GM19395 (cell line): Measurements from ENCODE around the gene MLLT10.
"Not testable (repeated sequence)": the region's sequence is repeated elsewhere in the genome, so short reads cannot be mapped to it uniquely, and the experiment has no call there.

Source experiments
- ATAC-seq: cut with Tn5 transposase; IDR thresholded peaks from one replicate; pipeline ENCODE4 v1.9.1; 2021; ENCODE audit warnings: mild to moderate bottlenecking, moderate library complexity; ENCODE audit not compliant: unreplicated experiment

Gene MLLT10

DNA sequence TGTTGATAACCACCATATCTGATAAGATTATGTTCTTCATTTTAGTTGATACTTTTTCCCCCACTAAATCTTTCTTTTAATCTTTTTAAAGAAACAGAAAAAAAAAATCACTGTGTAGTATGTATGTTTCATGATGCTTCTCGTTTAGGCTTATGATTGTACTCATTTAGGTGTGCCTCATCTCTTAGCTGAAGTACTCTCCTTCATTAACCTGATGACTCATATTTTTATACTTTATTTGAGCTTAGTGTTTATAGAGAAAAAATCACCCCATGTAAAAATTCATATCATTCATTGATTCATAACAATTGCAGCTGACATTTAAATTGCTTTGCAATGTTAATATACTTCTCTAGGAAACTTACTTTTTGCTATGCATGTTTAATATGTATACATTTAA lies 158.9 kb downstream of the MLLT10 start:
- ATAC-seq = no peak

DNA sequence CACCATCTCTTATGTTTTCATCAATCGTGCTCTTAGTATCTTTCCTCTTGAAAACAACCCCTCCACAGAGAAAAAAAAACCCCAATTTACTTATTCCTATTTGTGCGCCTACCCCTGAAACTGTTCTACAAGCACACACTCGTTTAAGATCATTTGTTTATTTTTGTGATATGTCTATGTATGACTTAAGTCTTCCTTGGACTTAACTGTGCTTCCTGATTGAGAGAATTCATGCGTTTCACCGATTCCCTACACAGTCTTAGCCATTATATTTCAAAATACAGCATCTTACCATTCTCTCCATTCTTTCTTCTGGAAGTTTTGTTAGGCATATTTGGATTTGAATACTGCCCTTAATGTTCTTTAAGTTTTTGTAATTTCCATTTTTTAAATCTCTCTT lies 159.4 kb downstream of the MLLT10 start:
- no peak for ATAC-seq

DNA sequence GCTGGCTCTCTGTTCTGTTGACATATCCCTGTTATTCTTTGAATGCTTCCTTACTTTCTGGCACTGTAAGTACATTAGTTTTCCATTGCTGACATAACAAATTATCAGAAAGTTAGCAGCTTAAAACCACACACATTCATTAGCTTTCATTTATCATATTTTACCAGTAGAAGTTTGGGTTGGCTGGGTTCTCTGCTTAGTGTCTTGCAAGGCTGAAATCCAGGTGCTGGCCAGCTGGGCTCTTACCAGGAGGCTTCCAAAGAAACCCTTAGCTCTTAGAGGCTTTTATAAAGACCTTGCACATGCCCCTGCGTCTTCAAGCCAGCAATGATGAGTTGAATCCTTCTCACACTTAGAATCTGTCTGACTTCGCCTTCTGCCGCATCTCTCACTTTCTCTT lies 160.6 kb downstream of the MLLT10 start:
- ATAC-seq = no peak

DNA sequence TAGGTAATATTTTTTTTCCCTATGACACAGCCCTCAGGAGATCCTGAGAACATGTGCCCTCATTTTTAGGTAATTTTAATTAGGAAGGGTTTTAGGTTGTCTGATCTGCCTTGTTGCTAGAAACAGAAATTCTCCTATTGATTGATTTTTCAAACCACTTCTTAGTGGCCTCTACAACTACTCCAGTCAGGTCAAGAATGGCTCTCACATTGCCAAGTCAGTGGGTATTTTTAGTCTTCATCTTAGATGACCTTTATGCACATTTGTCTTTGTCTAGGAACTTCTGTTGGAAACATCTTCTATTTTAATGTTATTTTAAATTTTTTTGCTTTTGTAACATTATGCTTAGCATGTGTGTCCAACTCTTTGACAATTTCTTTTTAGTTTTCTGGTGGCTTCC lies 162.3 kb downstream of the MLLT10 start:
- no peak for ATAC-seq

DNA sequence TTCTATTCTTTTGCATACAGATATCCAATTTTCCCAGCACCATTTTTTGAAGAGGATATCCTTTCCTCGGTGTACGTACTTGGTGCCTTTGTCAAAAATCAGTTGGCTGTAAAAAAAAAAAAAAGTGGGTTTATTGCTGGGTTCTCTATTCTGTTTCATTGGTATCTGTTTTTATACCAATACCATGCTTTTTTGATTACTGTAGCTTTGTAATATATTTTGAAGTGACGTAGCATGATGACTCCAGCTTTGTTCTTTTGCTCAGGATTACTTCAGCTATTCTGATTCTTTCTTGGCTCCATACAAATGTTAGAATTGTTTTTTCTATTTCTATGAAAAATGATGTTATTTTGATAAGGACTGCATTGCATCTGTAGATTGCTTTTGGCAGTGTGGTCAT lies 165.5 kb downstream of the MLLT10 start:
- ATAC-seq = no peak

DNA sequence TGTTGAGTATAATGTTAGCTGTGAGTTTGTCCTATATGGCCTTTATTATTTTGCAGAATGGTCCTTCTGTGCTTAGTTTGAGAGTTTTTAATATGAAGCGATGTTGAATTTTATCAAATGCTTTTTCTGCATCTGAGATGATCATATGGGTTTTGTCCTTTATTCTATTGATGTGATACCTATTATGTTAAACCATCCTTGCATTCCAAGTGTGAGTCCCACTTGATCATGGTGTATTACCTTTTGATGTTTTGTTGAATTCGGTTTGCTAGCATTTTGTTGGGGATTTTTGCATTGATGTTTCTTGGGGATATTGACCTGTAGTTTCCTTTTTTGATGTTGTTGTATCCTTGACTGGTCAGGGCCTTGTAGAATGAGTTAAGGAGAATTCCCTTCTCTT lies 166.4 kb downstream of the MLLT10 start:
- ATAC-seq = no peak

DNA sequence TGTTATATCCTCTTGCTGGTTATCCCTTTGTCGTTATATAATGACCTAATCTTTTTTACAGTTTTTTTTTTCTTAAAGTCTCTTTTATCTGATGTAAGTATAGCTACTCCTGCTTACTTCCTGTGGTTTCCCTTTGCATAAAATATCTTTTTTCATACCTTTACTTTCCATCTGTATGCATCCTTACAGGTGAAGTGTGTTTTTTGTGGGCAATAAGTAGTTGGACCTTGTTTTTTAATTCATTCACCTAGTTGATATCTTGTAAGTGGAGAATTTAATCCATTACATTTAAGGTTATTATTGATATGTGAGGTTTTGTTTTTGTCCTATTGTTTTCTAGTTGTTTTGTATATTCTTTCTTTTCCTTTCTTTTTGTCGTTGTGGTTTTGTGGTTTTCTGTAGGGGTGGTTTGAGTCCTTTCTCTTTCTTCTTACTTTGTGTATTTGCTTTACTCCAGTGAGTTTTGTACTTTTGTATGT lies 168.6 kb downstream of the MLLT10 start:
- ATAC-seq = peak; percentile 88

DNA sequence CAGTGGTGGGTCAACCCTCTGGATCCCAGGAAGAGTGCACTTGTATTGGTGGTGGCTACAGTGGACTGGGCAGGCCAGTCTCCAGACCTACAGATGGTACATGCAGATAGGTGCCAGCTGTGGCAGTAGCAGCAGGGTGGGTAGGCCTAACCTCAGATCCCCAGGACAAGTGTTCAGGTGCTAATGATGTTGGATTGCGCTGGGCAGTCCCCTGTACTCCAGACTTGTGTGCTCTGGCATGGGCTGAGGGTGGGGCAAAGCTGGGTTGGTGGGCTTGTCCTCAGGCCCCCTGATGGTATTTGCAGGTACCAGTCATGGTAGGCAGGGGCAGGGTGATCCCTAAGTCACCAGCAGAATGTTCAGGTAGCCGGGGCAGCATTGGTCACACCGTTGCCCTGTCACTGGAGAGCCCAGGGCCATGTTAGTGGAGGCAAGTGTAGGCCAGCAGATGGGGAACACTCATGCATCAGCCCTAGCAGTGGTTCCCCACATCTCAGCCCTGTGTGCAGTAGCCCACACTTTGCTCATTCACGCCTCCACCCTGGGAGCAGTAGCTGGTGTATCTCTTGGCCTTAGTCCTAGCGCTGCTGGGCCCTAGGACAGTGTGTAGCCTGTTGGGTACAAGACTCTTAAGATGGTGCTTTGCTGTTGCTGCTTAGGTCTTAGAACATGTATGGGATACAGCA lies 171.3 kb downstream of the MLLT10 start:
- no peak for ATAC-seq

DNA sequence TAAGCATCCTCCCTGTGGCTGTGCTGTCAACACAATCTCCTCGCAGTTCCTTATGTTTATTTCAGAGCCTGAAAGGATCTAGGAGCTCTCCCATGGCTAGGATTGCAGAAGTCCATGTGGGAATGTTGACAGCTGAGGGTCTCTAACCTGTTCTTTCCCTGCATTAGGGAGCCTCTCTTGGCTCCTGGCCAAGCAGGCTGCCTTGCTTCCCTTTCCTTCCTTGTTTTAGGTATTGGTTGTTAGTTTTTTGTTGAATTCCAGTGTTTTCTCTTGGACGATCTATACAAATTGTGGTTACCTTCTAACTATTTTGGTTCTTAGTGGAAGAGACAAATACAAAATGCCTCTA lies 171.8 kb downstream of the MLLT10 start:
- ATAC-seq = no peak

DNA sequence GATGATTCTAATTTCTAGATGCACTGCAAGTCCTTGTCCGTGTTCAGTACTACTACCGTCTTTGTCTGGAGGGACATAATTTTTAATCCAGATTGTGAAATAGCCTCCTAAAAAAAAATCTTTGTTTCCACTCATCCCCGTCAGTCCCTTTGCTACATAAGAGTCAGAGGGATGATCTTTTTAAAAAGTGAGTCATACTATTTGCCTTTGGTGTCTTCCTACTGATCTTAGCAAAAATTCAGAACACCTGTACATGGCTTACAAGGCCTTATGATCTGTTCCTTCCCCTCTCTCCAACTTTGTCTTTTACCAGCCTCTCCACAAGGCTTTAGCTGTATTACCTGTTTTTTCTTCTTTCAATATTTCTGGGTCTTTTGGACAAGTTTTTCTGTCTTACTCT lies 173.5 kb downstream of the MLLT10 start:
- ATAC-seq = no peak

DNA sequence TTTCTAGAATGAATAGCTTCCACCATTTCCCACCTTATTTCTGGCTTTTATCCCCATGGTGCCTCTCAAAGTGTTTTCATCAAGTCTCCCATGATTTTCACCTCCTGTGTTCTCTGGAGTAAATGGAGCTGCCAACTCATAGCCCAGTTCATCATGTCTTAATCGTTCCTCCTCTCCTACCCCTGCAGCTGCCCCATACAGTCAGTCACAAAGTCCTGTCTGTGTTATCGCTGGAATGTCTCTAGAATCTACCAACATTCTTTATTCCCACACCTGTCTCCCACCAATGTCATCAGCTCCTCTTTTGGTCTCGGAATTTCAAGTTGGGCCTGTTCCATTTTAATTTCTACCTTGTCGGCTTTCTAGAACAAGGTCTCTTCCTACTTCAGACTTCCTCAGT lies 178.9 kb downstream of the MLLT10 start:
- no peak for ATAC-seq

DNA sequence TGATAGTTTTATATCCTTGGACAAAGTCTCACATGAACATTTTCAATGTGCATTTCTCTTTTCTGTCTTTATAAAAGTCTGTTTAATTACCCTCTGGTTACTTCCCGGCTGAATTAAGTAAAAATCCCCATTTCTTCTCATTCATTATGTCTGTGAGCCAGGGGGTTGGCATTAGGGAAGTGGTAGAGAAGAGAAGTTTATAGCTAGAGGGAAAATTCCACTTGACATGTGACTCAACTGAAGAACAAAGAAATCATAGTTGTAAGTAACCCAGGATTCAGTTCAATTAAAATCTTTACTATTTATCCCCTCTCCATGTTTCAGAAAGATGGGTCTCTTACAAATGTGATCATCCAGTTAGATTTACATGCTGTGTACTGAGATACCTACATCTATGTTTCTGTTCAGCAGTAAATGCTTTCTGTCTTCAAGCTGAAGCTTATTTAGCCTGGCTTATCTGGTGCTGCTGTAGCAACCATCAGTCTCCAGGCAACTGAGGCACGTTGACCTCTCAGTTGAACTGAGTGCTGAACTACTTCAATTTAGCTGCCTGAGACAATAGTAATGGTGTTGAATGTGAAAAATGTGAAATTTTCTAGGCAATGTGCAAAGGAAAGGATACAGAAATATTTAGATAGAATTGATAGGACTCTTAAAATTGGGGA lies 181.6 kb downstream of the MLLT10 start:
- ATAC-seq = no peak

DNA sequence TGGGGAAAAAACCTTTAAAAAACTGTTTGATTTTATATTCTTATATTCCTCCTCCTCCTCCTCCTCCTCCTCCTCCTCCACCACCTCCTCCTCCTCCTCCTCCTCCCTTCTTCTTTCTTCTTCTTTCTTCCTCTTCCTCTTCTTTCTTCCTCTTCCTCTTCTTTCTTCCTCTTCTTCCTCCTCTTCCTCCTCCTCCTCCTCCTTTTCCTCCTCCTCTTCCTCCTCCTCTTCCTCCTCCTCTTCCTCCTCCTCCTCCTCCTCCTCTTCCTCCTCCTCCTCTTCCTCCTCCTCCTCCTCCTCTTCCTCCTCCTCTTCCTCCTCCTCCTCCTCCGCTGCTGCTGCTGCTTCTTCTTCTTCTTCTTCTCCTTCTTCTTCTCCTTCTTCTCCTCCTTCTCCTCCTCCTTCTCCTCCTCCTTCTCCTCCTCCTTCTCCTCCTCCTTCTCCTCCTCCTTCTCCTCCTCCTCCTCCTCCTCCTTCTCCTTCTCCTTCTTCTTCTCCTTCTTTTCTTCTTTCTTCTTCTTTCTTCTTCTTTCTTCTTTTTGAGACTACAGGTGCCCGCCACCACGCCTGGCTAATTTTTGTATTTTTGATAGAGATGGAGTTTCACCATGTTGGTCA lies 183.5 kb downstream of the MLLT10 start:
- ATAC-seq = not testable (repeated sequence)

DNA sequence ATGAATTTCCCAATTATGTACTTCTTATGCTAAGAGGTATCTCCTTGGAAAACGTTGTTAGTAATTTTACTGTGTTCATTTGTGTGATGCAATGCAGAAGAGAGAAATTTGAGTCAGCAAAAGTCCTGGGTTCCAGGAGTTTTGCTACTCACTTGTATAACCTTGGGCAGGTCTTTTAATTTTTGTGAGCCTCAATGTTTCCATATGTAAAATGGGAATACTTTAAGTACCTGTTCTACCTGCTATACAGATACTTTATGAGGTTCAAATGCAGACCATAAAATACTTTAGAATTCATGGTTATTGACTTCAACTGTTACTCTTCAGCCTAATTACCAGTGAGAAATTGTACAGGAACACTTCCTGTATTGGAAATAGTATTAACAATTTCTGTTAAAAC lies 185.5 kb downstream of the MLLT10 start:
- no peak for ATAC-seq

DNA sequence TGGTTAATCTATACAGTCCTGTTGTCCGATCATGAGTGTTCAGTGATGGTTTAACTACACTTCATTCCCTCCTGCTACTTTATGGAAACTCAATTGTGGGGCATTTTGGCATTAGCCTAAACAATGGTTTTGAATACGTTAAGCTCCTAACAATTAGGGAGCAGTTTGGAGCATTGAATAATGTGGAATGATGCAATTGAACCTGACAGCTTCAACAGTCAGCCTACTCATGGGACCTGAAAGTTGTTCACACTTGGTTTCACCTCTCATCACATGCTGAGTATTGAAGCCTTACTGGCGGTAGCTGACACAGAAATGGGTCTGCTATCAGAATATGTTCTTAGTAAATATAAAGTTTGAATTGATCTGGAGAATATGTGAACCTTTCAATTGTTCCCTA lies 186.1 kb downstream of the MLLT10 start:
- no peak for ATAC-seq

DNA sequence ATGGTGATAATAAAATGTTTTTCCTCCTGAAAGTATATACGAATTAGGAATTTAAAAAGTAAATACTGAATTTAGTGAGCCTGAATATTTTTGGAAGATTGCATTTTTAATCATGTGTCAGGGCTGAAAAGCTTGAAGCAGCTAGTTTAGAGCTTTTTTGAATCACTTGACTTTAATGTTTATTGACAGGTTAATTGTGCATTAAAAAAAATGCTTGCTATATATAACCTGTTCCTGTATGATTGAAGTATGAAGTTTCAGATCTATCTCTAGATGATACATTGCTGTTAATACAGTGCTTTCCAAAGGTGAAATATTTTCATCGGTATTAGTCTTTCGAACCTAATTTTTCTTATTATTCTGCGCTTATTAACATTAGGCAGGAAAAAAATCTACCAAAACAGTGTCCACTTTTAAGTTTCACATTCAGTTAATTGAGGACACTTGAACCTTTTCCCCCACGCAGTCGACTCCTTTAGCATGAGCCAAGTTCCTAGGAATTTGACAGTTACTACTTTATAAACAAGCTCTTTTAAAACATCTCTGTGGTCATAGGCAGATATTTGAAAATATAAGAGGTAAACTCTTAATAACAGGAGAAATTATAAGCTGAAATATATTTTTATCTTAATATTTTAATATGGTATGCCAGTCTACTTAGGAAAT lies 187.1 kb downstream of the MLLT10 start:
- ATAC-seq = no peak

DNA sequence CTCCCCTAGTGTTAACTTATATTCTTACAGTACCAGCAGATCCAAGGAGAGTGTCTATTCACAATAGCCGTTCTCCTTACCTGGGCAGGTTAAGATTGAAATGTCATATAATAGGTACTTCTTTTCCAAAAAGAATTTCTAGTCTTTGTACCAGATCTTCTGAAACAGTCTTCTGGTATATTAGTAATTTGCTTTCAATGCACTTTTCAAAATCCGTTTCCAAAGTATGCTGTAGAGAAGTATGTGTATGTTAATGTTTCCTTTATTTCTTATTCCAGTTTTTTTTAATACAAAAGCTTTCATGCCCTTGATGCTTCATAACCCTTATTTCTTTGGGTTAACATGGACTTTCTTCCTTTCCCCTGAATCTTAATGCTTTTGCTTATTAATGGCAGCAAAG lies 188.2 kb downstream of the MLLT10 start:
- ATAC-seq = no peak

DNA sequence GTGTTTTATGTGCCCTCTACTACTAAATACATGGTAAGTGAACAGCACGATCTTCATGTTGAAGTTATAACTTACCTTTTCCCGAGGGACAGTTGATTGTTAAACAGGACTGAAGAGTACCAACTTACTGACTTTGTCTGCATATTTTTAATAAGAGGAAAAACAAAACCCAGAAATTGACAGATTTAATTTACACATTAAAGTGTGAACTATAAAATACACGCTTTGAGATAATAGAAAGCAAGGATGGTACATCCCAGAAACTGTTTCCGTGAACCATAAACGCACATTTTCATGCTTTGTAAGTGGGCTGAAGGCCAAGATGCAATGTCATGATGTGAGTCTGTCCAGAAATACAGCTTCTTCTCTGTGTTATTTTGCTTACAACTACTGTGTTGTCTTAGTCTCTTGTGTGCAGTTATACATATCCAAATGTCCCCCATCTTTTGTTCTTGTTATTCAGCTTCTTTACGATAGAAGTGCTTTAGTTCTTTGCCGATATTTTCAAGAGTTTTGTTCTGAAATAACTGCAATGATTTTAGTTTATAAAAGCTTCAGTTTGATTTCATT lies 190.1 kb downstream of the MLLT10 start:
- ATAC-seq = no peak

DNA sequence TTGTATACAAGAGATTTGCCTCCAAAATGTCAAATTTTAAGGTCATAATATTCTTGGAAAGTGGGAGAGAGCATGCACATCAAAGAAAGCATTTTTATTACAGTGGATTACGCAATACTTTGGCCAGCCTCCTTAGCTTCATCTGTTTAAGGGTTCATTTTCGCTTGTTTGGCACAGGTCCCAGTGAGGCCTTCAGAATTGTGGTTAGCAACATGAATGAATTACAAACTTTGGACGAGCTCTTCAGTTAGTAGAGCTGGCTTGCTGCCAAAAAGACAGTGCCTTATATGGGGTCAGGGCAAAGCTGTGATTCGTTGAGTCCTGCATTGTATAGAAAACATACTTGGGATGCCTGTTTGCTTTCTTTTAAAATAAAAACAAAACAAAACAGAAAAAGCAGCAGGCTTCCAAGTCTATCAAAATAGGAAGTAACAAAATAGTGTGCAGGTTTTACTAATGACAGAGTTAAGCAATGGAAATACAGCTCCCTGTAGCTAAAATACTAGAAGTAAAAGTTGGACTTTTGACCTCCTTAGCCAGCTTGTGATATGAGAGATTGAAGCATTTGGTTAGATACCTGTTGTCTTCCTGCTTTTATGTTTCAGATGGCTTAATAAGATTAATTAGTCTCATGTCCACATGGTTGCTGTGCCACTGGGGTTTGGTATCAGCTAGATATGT lies 190.8 kb downstream of the MLLT10 start:
- ATAC-seq = peak; percentile 89

DNA sequence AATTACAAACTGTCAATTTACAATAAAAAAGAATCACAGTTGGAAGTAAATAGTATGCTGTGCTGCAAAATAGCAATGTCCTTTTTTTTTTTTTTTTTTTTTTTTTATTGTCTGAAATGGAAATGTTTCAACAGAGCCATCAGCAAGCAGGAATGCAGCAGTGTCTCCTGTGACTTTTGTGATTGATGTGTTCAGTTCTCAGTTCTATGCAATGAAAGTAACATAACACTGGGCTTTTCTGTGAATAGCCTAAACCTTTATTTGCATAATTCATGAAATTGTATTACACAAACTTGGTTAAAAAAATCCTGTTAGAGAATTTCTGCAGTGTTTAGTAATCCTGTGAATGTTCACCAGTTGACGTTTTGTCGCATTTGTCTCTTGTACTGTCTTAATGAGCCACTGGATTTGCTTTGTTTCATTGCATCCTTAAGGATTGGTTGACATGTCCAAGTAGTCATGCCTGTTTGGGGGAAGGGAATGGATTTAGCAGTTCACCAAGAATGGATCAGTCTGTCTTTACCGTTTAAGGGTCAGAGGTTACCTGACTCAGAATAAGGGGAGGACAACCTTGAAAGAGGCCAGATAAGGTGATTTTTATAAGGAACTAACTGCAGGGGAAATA lies 192.7 kb downstream of the MLLT10 start:
- ATAC-seq = no peak
